Stimulated activated CD4-positive, alpha-beta T cell treated with anti-CD3 and anti-CD28 coated beads, Interleukin-2, amount 100 ng/mL, for 48 hours (primary cell): Measurements from ENCODE around the gene CGB7.
"Not testable (repeated sequence)": the region's sequence is repeated elsewhere in the genome, so short reads cannot be mapped to it uniquely, and the experiment has no call there.

ENCODE experiments used
- DNase-seq, 2 donors: peaks; one replicate each; pipeline ENCODE4 v3.0.0-alpha.2; 2020

The CGB7 gene

DNA sequence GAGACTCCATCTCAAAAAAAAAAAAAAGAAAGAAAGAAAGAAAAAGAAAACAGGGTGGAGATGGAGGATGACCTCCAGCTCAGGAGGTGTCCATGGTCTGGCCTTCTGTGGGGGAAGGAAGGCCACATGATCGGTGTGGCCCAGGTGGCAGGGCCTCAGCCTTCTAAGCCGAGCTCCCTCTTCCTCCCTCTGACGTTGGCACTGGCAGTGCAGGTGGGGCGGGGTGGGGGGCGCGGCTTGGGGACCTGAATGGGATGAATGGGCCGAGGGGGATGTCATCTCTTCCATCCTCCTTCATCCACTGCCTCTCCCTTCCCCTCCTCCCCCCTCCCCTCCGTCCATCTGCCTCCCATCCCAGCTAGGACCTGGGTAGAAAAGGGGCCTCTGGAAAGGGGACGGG lies 17.8 kb downstream of the CGB7 start:
- not testable (repeated sequence) for DNase-seq

DNA sequence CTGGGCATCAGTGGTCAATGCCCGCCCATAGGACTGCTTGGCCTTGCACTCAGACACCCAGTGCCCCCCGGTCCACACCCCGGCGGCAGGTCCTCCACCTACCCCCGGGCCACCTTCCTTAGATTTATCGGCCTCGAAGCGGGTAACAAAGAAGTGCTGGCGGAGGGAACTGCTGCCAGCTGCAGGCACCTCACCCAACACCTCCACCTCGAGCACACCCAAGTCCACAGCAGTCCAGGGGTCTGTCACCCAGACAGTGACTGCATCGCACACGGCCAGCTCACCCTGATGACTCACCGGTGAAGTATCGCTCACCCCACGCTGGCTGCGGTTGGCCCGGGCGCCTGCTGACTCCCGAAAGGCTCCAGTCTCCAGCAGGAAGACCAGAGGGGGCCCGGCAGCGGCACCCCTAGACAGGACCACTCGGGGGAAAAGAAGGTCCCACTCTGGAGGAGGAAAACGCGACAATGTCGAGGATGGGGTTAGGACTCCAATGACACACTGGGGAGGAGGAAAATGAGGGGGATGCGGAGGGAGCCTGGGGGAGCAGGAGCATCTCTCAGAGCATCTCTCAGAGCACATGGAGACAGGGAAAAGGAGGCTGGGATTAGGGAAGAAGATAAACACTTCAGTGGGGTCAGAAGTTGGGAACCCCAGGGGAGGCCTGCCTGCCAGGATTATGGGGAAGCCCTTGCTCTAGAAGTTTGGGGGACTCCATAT lies 18.8 kb downstream of the CGB7 start:
- DNase-seq: not testable (repeated sequence)

- DNase-seq: not testable (repeated sequence)
Observed at GRCh38 chr19:49038111-49038510, 19.4 kb downstream of the CGB7 start.

DNA sequence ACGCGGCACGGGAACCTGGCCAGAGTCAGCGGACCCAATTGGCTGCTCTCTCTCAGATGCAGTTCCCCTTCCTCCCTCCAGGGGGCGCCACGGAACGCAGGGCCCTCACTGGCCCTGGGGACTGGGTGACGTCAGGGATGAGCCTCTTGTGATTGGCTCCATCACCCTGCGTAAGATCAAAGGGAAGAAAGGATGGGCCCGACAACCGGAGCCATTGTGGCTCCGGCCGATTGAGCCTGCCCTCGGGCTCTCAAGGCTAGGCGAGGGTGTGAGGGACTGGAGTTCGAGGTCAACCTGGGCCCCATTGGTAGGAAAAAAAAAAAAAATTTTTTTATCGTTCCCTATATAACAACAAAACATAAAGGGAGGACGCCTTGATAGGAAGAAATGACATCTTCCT lies 20.7 kb downstream of the CGB7 start, which contains the start of gene CGB1:
Gene CGB1 (minus strand): TSS at position 81 of the 400 bp plus-strand sequence. CDS start 184 bp downstream, outside the sequence.
- peak; percentile 48 to 65 for DNase-seq

DNA sequence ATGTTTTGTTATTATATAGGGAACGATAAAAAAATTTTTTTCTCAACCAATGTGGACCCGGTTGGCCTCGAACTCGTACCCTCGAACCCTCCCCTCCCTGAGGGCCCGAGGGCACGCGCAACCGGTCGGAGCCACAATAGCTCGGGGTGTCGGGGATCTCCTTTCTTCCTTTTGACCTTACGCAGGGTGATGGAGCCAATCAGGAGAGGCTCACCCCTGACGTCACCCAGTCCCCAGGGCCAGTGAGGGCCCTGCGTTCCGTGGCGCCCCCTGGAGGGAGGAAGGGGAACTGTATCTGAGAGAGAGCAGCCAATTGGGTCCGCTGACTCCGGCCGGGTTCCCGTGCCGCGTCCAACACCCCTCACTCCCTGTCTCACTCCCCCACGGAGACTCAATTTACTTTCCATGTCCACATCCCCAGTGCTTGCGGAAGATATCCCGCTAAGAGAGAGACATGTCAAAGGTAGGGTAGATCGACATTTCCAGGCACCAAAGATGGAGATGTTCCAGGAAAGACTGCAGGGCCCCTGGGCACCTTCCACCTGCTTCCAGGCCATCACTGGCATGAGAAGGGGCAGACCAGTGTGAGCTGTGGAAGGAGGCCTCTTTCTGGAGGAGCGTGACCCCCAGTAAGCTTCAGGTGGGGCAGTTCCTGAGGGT lies 25.8 kb downstream of the CGB7 start, which contains the start of gene CGB2:
Gene CGB2 (plus strand): TSS at position 249 of the 660 bp plus-strand sequence. CDS start 206 bp downstream, at position 455.
- peak; percentile 72 to 88 for DNase-seq

GRCh38 chr19:49030323-49030722 lies 27.2 kb downstream of the CGB7 start:
- DNase-seq: not testable (repeated sequence)

GRCh38 chr19:49029749-49030148 lies 27.8 kb downstream of the CGB7 start:
- DNase-seq: not testable (repeated sequence)

GRCh38 chr19:49028686-49029085 lies 28.9 kb downstream of the CGB7 start:
- not testable (repeated sequence) for DNase-seq

DNA sequence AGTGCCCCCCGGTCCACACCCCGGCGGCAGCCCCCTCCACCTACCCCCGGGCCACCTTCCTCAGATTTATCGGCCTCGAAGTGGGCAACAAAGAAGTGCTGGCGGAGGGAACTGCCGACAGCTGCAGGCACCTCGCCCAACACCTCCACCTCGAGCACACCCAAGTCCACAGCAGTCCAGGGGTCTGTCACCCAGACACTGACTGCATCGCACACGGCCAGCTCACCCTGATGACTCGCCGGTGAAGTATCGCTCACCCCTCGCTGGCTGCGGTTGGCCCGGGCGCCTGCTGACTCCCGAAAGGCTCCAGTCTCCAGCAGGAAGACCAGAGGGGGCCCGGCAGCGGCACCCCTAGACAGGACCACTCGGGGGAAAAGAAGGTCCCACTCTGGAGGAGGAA lies 31.9 kb downstream of the CGB7 start:
- not testable (repeated sequence) for DNase-seq

- not testable (repeated sequence) for DNase-seq
Observed at GRCh38 chr19:49025088-49025487, 32.5 kb downstream of the CGB7 start.

DNA sequence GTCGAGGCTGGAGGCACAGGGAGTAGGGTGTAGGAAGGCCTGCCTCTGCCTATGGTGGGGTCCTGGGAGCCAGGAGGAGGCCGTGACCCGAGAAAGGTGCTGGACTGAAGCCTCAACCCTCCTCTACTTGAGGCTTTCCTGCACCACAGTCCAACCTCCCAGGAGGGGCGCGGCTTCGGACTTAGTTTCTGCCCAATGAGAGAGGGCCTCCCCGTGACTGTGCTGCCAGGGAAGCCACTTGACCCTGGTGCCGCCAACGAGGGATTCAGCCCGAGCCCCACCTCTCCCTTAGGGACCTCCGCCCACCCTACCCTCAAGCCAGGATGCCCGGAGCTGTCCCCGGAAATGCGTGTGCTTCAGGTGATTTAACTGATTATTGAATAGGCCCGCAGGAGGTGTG lies 33.3 kb downstream of the CGB7 start, which contains the start of gene CGB3:
Gene CGB3 (minus strand): TSS at position 101 of the 400 bp plus-strand sequence. CDS start 362 bp downstream, outside the sequence.
- DNase-seq: not testable (repeated sequence)

GRCh38 chr19:49022116-49022515 lies 35.4 kb downstream of the CGB7 start:
- DNase-seq: no peak

GRCh38 chr19:49020931-49021895 lies 36.3 kb downstream of the CGB7 start:
- no peak for DNase-seq

- no peak for DNase-seq
Observed at GRCh38 chr19:49020342-49020741, 37.2 kb downstream of the CGB7 start.

DNA sequence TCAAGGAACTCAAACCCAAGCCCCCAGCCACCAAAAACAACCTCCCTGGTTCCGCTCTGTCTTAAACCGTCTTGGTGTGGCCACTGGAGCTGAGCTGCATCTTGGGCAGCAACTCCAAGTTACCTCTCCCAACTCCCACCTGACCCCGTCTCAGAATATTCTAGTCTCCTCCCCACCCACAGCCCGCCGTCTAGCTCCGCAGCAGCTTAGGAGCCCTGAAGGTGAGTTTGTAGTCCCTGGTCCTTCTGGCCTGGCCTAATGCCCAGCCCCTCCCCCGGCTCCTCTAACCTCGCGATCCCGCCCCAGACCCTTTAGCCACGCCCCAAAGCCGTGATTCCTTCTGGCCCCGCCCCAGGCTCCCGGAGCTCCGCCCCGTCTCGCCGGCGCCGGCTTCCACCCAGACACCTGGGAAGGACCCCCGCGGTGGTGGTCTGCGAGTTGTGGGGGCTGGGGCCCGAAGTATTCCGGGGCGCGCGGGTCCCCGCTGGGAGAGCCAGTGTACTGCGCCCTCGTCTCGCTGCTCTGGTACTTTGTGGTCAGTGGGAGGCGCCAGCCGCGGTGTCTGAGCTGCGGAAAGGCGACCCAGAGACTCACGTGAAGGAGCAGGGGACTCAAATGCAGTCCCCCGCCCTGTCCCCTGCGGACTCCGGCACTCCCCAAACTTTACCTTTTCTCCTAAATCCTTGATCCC lies 38.2 kb downstream of the CGB7 start:
- peak; percentile 51 to 70 for DNase-seq

DNA sequence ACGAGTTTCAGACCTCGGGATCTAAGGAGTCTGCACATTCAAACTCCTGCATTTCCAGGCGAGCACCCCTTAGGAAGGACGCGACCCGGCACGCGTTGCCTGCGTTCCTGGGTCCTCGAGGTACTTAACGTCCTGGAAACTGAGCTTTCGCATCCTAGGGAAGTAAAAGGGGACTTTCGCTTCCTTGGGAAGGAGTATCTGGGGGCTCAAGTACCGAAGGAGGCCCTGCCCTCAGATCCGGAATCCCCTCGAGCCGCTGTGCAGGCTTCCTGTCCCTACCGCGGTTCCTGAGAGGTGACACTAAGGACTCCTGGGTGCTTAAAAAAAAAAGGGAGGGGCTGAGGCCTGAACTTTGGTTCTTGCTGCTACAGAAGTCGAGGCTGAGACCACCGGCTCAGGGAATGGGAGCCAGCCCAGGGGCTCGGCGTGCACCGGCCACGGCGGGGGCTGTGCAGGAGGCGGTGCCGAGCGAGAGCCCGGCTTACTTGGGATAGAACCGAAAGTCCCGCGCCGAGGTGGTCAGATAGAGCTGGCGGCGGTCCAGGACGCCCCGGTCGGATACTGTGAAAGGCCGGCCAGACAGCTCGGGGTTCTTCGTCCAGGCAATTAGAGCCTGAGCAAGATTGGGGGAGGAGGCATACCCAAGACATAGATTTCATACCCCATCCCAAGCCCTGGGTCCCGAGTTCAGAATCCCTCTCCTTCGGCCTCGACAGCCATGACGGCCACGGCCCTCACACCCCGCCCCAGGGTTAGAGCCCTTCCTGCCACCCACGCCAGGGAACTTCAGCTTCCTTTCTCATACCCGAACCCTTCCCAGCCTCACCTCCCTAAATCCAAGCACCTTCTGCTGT lies 38.9 kb downstream of the CGB7 start:
- not testable (repeated sequence) for DNase-seq

DNA sequence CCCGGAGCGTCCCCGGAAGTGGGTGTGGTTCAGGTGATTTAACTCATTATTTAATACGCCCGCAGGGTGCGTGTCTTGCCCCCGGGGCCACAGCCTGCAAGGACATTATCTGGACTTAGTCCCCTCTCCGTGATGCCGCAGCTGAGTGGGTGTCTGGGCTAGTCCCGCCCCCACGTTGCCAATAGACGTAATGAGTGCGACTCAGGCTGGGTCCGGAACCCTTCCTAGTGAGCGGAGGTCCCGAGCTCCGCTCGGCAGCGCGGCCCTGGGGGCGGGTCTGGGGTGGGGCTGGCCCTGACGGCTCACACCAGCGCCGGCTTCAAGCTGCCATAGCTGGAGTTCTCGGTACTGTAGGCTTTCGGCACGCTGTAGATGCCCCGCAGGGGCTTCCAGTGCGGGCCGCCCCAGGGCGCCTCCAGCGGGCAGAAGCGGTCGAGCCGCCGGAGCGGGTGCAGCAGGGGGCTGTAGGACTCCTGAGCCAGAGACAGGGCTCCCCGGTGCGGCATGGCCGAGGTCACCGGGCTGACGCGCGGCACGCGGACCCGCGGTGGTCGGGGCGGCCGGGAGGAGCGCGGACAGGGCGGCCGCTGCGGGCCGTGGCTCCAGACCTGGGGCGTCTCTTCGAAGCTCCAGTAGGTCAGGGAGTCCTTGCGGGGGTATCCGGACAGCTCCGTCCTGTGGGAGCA lies 39.7 kb downstream of the CGB7 start:
- peak; percentile 49 to 57 for DNase-seq

DNA sequence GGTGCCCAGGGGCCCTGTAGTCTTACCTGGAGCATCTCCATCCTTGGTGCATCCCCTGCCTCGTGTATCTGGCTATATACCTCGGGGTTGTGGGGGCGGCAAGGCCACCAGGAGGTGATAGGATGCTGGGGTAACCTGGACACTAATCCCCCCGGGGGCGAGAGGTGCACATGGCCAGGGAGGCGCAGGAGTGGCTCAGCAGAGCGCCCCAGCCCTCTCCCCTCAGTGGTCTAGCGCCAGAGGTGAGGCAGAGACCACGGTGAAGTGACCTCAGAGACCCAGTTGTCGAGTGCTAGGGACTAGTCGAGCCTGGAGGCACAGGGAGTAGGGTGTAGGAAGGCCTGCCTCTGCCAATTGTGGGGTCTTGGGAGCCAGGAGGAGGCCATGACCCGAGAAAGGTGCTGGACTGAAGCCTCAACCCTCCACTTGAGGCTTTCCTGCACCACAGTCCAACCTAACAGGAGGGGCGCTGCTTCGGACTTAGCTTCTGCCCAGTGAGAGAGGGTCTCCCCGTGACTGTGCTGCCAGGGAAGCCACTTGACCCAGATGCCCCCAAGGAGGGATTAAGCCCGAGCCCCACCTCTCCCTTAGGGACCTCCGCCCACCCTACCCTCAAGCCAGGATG lies 40.4 kb downstream of the CGB7 start, which contains the start of gene LHB:
Gene LHB (minus strand): TSS at position 51 of the 625 bp plus-strand sequence. CDS start 10 bp downstream, at position 41.
- DNase-seq: no peak

DNA sequence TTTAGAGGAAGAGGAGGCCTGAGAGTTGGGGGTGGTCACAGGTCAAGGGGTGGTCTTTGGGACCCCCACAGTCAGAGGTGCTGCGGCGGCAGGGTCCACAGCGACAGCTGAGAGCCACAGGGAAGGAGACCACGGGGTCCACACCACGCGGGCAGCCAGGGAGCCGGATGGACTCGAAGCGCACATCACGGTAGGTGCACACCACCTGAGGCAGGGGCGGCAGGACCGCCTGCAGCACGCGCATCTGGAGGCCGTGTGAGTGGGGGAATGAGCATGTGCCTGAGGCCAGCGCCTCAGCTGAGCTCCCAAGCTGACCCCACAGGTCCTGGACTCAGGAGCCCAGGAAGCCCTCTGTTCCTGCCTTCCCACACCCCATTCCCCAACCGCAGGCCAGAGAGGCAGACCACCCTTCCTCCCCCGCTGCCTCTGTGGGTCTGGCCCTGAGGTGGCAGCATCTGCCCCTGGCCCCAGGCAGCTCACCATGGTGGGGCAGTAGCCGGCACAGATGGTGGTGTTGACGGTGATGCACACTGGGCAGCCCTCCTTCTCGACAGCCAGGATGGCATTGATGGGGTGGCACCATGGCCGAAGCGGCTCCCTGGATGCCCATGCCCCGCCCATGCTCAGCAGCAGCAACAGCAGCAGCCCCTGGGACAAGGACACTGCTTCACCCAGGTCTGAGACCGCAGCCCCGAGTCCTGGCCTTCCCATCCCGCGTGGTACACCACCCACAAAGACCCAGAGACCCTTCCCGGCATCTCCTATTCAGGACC lies 41.3 kb downstream of the CGB7 start:
- DNase-seq: no peak
